GM18498 (cell line): ENCODE measurements around the gene PRSS2.
A peak's percentile ranks its signal among the peaks of the same experiment; 100 is the strongest.
"Not testable (repeated sequence)": the region's sequence is repeated elsewhere in the genome, so short reads cannot be mapped to it uniquely, and the experiment has no call there.

ENCODE experiments used
- ATAC-seq: cut with Tn5 transposase; IDR thresholded peaks from one replicate; pipeline ENCODE4 v1.9.1; 2021; ENCODE audit warnings: mild to moderate bottlenecking, moderate library complexity; ENCODE audit not compliant: unreplicated experiment

PRSS2 gene

GRCh38 chr7:142770661-142771352 lies at the start of gene PRSS2:
Gene PRSS2 (plus strand): TSS chr7:142770970. CDS start chr7:142770983, 13 bp downstream.
- peak; percentile 24 for ATAC-seq

GRCh38 chr7:142720986-142721385 lies 49.8 kb upstream of the PRSS2 start:
- no peak for ATAC-seq

GRCh38 chr7:142722248-142722794 lies 48.4 kb upstream of the PRSS2 start:
- ATAC-seq, result no peak

GRCh38 chr7:142733271-142733670 lies 37.5 kb upstream of the PRSS2 start:
- ATAC-seq, result peak; percentile 86

- peak; percentile 89 for ATAC-seq
Measured at GRCh38 chr7:142739923-142740492, 30.8 kb upstream of the PRSS2 start.

- ATAC-seq, result no peak
Measured at GRCh38 chr7:142740786-142741185, 30.0 kb upstream of the PRSS2 start.

GRCh38 chr7:142741932-142742331 lies 28.8 kb upstream of the PRSS2 start:
- ATAC-seq, result not testable (repeated sequence)

- ATAC-seq, result no peak
Measured at GRCh38 chr7:142745091-142745635, 25.6 kb upstream of the PRSS2 start.

- no peak for ATAC-seq
Measured at GRCh38 chr7:142745745-142746144, 25.0 kb upstream of the PRSS2 start.

GRCh38 chr7:142746264-142746663 lies 24.5 kb upstream of the PRSS2 start:
- ATAC-seq, result no peak

- ATAC-seq, result not testable (repeated sequence)
Measured at GRCh38 chr7:142748410-142748809, 22.4 kb upstream of the PRSS2 start.

- ATAC-seq, result no peak
Measured at GRCh38 chr7:142749218-142749993, 21.4 kb upstream of the PRSS2 start, which contains the start of gene PRSS1. Gene PRSS1 (plus strand): TSS chr7:142749472. CDS start chr7:142749485, 13 bp downstream.

- ATAC-seq, result no peak
Measured at GRCh38 chr7:142750321-142750938, 20.3 kb upstream of the PRSS2 start.

- ATAC-seq, result not testable (repeated sequence)
Measured at GRCh38 chr7:142751526-142752175, 19.1 kb upstream of the PRSS2 start.

- ATAC-seq, result no peak
Measured at GRCh38 chr7:142752376-142753225, 18.2 kb upstream of the PRSS2 start.

GRCh38 chr7:142753366-142753765 lies 17.4 kb upstream of the PRSS2 start:
- ATAC-seq, result no peak

- not testable (repeated sequence) for ATAC-seq
Measured at GRCh38 chr7:142753925-142754491, 16.8 kb upstream of the PRSS2 start.

- ATAC-seq, result no peak
Measured at GRCh38 chr7:142754681-142755575, 15.8 kb upstream of the PRSS2 start.
